ENCODE data around the gene USHBP1.

Gene USHBP1

DNA sequence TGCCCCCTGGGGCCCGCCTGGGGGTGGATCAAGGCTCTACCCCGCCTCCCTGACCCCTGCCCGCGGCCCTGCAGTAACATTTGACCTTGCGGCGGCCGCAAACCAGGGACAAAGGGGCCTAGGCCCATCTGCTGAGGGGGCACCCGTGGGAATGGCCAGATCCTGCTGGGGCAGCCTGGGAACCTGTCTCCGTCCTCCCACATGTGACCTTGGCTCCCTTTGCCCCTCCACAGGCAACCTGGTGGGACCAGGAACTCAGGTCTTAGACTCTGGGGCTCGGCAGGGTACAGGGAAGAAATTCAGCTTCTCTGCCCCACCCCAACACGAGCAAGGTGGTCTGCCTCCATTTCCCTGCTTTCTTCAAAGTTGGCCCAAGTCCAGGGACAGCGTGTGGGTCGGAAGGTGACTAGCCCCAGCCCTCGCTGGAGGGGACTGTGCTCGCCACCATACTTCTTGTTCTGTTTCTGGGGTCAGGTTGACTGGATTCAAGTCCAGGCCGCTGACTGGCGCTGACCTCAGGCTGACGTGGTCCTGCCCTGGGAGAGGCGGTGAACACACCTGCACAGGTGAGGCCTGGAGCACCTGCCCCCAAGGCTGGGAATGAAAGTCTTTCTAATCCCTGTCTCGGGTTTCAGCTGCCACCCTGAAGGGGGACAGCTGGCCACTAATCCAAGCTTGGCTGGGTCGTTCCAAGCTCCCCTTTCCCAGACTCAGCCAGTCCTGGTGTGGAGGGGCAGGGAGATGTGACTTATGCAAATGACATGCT, 16.4 kb downstream of the USHBP1 start:
- no peak for DNase-seq
- Histone ChIP-seq H3K4me3 (ENCODE audit: insufficient read depth, low read depth, low read length, poor library complexity, severe bottlenecking) (no peak overlapping the region), H3K36me3 (ENCODE audit: control insufficient read depth, insufficient read depth, low read length) (no peaks in the 10 kb centered on the region), H3K27me3 (replicated peaks; ENCODE audit: control insufficient read depth, insufficient read depth, low read length, poor library complexity, severe bottlenecking) (no peaks in the 10 kb centered on the region), H3K27ac (ENCODE audit: insufficient read depth, low read length, poor library complexity, severe bottlenecking) (no peak overlapping the region), H3K9me3 (ENCODE audit: control insufficient read depth, low read length) (no peaks in the 10 kb centered on the region), H3K4me1 (ENCODE audit: control insufficient read depth, insufficient read depth, low read length, poor library complexity, severe bottlenecking) (peaks cover 9% of the 10 kb centered on the region)

DNA sequence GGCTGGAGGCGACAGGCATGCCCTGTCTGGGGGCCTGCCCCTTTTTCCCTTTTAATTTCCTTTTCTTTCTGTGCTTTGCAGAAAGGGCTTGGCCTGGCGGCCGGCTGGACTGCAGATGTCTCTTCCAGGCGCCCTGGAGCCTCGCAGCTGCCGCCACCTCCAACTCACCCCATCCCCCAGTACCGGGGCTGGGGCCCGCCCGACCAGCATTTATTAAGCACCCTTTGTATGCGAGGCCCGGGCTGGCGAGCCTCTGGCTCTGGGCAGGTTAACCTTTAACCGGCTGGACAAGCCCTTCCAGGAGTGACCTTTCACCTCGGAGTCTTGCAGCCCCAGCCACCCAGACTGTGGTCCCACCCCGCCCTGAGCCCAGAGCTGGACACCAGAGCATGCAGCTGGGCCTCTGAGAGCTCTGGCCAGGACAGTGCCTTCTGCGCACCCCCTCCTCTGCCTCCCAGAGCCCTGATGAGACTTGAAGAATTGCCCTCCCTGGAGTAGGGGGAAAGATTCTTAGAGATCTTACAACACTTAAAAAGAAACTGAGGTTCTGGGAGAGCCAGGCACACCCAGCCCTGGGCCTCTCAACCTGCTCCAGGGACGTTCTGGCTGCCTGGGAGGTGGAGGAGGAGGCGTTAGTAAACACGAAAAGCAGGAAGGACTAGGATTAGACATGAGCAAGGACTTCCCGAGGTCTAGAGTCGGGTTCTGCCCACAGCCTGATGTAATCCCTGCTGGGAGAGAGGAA, 17.7 kb downstream of the USHBP1 start:
- Histone ChIP-seq H3K4me3 (ENCODE audit: insufficient read depth, low read depth, low read length, poor library complexity, severe bottlenecking) (peak overlapping the region; percentile 70), H3K9me3 (ENCODE audit: control insufficient read depth, low read length) (no peaks in the 10 kb centered on the region), H3K27ac (ENCODE audit: insufficient read depth, low read length, poor library complexity, severe bottlenecking) (no peak overlapping the region), H3K36me3 (ENCODE audit: control insufficient read depth, insufficient read depth, low read length) (no peaks in the 10 kb centered on the region), H3K4me1 (ENCODE audit: control insufficient read depth, insufficient read depth, low read length, poor library complexity, severe bottlenecking) (peaks cover 9% of the 10 kb centered on the region), H3K27me3 (replicated peaks; ENCODE audit: control insufficient read depth, insufficient read depth, low read length, poor library complexity, severe bottlenecking) (no peaks in the 10 kb centered on the region)
- no peak for DNase-seq

DNA sequence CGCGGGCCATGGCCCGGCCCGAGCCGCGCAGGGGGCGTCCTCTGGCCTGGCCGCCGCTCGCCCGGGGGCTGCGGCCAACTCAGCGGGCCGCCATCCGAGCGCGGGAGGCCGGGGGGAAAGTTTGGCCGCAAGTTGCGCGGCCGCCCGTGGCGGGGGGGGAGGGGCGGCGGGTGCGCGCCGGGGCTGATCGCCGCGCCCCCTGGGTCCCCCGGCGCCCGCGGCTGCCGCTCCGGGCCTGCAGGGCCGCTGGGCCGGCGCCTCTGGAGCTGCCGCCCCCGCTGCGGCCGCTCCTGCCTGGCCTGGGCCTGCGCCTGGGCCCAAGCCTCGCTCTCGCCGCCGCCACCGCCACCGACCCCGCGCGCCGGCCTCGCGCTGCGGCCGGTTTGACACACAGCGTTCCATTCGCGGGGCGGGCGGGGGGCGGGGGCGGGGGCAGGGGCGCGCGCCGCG, 19.0 kb downstream of the USHBP1 start, which contains the start of gene NR2F6:
NR2F6 (minus strand) TSS at position 385 of the 450 bp plus-strand sequence. CDS start 699 bp downstream, outside the sequence.
- Histone ChIP-seq H3K9me3 (ENCODE audit: control insufficient read depth, low read length) (no peaks in the 10 kb centered on the region), H3K4me1 (ENCODE audit: control insufficient read depth, insufficient read depth, low read length, poor library complexity, severe bottlenecking) (peaks cover 9% of the 10 kb centered on the region), H3K36me3 (ENCODE audit: control insufficient read depth, insufficient read depth, low read length) (no peaks in the 10 kb centered on the region), H3K27me3 (replicated peaks; ENCODE audit: control insufficient read depth, insufficient read depth, low read length, poor library complexity, severe bottlenecking) (no peaks in the 10 kb centered on the region), H3K27ac (ENCODE audit: insufficient read depth, low read length, poor library complexity, severe bottlenecking) (no peak within 1 kb of the TSS), H3K4me3 (ENCODE audit: insufficient read depth, low read depth, low read length, poor library complexity, severe bottlenecking) (peak within 1 kb of the TSS; percentile 70)
- no peak for DNase-seq

DNA sequence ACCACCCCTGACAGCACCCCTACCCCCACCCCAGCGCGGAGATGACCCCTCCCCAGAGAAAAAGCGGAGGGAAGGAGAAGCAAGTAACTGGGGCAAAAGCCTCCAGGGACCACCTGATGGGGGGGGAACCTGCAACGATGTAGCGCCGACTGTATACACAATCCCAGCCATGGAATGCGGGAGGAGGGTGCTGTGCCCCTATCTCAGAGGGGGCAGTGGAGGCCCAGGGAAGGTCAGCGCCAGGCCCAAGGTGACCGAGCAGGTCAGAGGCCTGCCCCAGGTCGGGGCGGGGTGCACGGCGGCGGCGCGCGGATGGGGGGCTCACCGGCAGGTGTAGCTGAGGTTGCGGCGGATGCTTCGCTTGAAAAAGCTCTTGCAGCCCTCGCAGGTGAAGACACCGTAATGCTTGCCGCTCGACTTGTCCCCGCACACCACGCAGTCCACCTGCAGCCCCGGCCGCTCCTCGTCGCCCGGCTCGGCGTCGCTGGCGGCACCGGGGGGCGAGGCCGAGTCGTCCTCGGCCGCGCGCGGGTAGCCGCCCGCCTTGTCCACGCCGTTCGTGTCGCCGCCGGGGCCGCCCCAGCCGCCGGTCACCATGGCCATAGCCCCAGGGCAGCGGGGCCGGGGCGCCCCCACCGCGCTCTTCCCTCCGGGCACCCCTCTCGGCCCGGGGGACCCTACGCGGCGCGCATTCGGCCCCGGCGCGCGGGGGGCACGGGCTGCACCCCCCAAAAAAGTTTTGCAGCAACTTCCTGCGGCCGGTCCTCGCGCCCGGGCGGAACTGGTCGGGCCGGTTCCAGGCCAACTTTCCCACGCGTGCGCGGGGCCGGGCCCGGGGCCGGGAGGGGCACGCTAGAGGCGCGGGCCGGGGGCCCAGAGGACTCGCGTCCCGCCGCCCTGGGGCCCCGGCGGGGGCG, 19.7 kb downstream of the USHBP1 start:
- peaks cover 9% of the 10 kb centered on the region for H3K4me1 ChIP-seq (ENCODE audit: control insufficient read depth, insufficient read depth, low read length, poor library complexity, severe bottlenecking)
- no peak overlapping the region for H3K27ac ChIP-seq (ENCODE audit: insufficient read depth, low read length, poor library complexity, severe bottlenecking)
- no peaks in the 10 kb centered on the region for H3K9me3 ChIP-seq (ENCODE audit: control insufficient read depth, low read length)
- H3K4me3 ChIP-seq (ENCODE audit: insufficient read depth, low read depth, low read length, poor library complexity, severe bottlenecking), result peak overlapping the region; percentile 23
- H3K27me3 ChIP-seq (replicated peaks; ENCODE audit: control insufficient read depth, insufficient read depth, low read length, poor library complexity, severe bottlenecking), result no peaks in the 10 kb centered on the region
- DNase-seq, result no peak
- H3K36me3 ChIP-seq (ENCODE audit: control insufficient read depth, insufficient read depth, low read length), result no peaks in the 10 kb centered on the region

DNA sequence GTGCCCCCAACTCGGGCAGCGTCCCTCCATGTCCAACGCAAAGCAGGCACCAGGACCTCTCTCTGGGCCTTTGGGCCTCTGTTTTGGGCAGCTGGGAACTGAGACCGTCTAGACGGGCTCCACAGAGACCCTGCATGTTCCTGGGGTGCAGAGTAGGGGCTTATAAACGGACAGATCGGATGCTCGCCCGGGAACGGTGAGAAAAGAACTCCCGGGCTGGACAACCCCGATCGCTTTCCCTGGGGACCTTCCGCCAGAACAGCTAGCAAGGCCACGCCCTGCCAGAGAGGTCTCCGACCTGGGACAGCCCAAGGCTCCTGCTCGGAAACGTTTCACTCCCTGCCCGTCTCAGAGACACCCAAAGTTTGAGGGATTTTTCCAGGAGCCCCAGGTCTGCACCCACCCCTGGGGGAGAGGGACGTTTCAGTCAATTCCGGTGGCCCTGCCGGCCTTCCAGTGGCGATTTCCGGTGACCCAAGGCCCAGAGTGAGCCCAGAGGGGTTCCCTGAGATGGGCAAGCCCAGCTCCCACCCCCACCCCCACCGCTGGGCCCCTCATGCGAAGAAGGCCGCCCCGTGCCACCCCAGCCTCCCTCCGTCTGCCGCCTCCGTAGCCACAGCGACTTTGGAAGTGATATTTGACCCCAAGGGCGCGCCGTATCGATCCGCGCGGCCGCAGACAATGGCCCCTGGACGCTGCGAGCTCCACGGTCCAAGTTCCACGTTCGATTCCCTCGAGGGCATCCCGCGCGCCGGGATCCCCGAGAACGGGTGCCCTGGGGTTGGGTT, 20.5 kb downstream of the USHBP1 start:
- Histone ChIP-seq H3K27ac (ENCODE audit: insufficient read depth, low read length, poor library complexity, severe bottlenecking) (no peak overlapping the region), H3K4me1 (ENCODE audit: control insufficient read depth, insufficient read depth, low read length, poor library complexity, severe bottlenecking) (peaks cover 9% of the 10 kb centered on the region), H3K27me3 (replicated peaks; ENCODE audit: control insufficient read depth, insufficient read depth, low read length, poor library complexity, severe bottlenecking) (no peaks in the 10 kb centered on the region), H3K4me3 (ENCODE audit: insufficient read depth, low read depth, low read length, poor library complexity, severe bottlenecking) (no peak overlapping the region), H3K36me3 (ENCODE audit: control insufficient read depth, insufficient read depth, low read length) (no peaks in the 10 kb centered on the region), H3K9me3 (ENCODE audit: control insufficient read depth, low read length) (no peaks in the 10 kb centered on the region)
- DNase-seq, result no peak

DNA sequence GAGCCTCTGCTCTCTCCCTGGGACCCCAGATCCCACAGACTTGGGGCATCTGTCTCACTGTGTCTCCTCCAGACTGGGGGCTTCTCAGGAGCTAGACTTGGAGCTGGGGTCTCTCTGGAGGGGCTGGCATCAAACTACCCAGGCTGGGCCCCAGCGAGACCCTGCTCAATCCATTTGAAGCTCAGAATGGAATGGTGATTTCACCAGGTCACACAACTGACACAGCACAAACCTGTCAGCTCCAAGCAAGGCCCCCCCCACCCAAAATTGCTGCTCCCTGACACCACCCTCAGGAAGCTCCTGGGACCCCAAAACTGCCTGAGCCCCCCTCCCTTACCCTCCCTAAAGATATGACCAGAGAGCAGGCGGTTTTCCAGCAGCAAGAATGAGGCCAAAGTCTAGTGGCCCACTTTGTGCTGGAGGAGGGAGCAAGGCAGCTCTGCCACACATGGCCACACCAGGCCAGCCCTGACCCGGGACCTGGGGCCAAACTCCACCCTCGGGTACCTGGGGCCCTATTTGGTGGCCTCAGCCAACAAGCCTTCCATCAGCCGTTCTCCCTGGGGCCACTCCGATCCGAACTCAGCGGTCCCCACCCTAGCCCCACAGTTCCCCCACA, 21.2 kb downstream of the USHBP1 start:
- H3K4me1 ChIP-seq (ENCODE audit: control insufficient read depth, insufficient read depth, low read length, poor library complexity, severe bottlenecking), result peaks cover 9% of the 10 kb centered on the region
- DNase-seq, result no peak
- H3K9me3 ChIP-seq (ENCODE audit: control insufficient read depth, low read length), result no peaks in the 10 kb centered on the region
- H3K27ac ChIP-seq (ENCODE audit: insufficient read depth, low read length, poor library complexity, severe bottlenecking), result no peak overlapping the region
- no peak overlapping the region for H3K4me3 ChIP-seq (ENCODE audit: insufficient read depth, low read depth, low read length, poor library complexity, severe bottlenecking)
- H3K27me3 ChIP-seq (replicated peaks; ENCODE audit: control insufficient read depth, insufficient read depth, low read length, poor library complexity, severe bottlenecking), result no peaks in the 10 kb centered on the region
- no peaks in the 10 kb centered on the region for H3K36me3 ChIP-seq (ENCODE audit: control insufficient read depth, insufficient read depth, low read length)

DNA sequence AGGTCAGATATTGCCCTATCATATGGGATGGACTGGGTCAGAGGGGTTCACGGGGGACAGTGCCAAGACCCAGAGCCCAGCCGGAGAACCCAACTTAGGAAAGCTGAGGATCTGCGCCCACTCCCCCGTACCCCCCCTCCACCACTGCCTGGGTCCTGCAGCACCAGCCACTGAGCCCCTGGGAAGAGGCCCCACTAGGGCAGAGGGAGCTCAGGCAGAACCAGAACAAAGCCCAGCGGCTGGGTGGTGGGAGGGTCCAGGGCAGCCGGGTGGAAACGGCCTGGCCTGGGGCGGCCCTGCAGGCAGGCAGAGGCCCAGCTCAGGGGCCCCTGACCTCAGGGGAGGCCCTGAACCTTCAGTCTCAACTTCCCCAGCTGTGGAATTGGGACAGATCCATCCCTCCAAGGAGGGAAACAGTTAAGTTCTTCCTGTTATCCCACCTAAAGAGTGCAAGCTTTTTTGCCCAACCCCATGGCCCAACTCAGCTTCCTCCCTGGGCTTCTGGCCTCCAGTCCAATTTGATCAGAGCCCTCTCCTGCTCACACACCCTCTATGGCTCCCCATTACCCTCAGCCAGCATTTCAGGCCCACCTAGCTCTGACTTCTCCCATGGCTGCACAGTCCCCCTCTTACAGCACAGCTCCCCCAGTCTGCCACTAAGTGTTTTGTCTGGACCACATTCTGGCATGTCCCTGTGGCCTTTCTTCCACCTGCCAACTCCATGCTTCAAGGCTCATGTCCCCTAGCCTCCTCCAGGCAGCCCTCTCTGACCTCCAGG, 21.9 kb downstream of the USHBP1 start:
- Histone ChIP-seq H3K4me3 (ENCODE audit: insufficient read depth, low read depth, low read length, poor library complexity, severe bottlenecking) (no peak overlapping the region), H3K9me3 (ENCODE audit: control insufficient read depth, low read length) (no peaks in the 10 kb centered on the region), H3K27ac (ENCODE audit: insufficient read depth, low read length, poor library complexity, severe bottlenecking) (no peak overlapping the region), H3K4me1 (ENCODE audit: control insufficient read depth, insufficient read depth, low read length, poor library complexity, severe bottlenecking) (peaks cover 9% of the 10 kb centered on the region), H3K27me3 (replicated peaks; ENCODE audit: control insufficient read depth, insufficient read depth, low read length, poor library complexity, severe bottlenecking) (no peaks in the 10 kb centered on the region), H3K36me3 (ENCODE audit: control insufficient read depth, insufficient read depth, low read length) (no peaks in the 10 kb centered on the region)
- no peak for DNase-seq

DNA sequence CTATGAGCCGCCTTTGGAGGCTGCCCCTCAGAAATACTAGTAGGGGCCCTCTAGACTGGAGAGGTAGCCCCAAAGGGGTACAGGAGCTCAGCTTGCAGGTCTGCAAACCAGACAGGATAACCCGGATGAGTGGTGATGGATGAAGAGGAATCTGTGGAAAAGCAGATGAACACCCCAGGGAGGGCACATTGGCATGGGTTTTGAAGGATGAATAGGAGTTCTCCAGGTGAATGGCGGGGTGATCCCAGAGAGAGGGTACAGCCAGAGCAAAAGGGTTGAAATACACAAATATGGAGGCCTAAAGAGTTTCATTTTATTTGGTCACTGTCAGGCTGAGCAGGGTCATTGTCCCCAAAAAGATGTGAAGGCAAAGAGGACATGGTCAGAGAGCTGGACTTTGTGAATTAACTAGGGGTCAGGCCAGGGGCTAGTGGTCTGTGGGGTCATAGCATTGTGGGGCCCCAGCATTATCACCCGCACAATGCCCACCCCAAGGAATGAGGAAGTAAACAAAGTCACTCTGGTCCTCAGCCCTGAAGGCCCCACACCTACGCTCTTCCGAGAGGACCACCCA, 23.6 kb downstream of the USHBP1 start:
- Histone ChIP-seq H3K9me3 (ENCODE audit: control insufficient read depth, low read length) (no peaks in the 10 kb centered on the region), H3K4me1 (ENCODE audit: control insufficient read depth, insufficient read depth, low read length, poor library complexity, severe bottlenecking) (no peaks in the 10 kb centered on the region), H3K4me3 (ENCODE audit: insufficient read depth, low read depth, low read length, poor library complexity, severe bottlenecking) (no peak overlapping the region), H3K27ac (ENCODE audit: insufficient read depth, low read length, poor library complexity, severe bottlenecking) (no peak overlapping the region), H3K36me3 (ENCODE audit: control insufficient read depth, insufficient read depth, low read length) (no peaks in the 10 kb centered on the region), H3K27me3 (replicated peaks; ENCODE audit: control insufficient read depth, insufficient read depth, low read length, poor library complexity, severe bottlenecking) (no peaks in the 10 kb centered on the region)
- no peak for DNase-seq
